Measurements from ENCODE around the gene ARHGEF16.

The ARHGEF16 gene

GRCh38 chr1:3442901-3443300 lies 11.6 kb upstream of the ARHGEF16 start:
- ATAC-seq (ENCODE audit: low read depth) = no peak

GRCh38 chr1:3443807-3444206 lies 10.7 kb upstream of the ARHGEF16 start:
- no peaks in the 10 kb centered on the region for H3K36me3 ChIP-seq (ENCODE audit: low read depth)
- no peak for TF ChIP-seq CTCF (IDR thresholded peaks at IDR 0.05; ENCODE audit: poor library complexity, severe bottlenecking)
- peaks cover 18% of the 10 kb centered on the region for H3K27me3 ChIP-seq (ENCODE audit: insufficient read depth, poor library complexity, severe bottlenecking)
- no peak for ATAC-seq (ENCODE audit: low read depth)
- DNase-seq (ENCODE audit: low spot score) = no peak
- no peaks in the 10 kb centered on the region for H3K4me1 ChIP-seq (ENCODE audit: insufficient read depth, poor library complexity, severe bottlenecking)
- no peak overlapping the region for H3K4me3 ChIP-seq (ENCODE audit: severe bottlenecking)
- H3K27ac ChIP-seq (ENCODE audit: poor library complexity, severe bottlenecking) = no peak overlapping the region
- H3K9me3 ChIP-seq (ENCODE audit: severe bottlenecking) = no peaks in the 10 kb centered on the region

More at GRCh38 chr1:3442901-3443300, 11.6 kb upstream of the ARHGEF16 start:
- no peak for DNase-seq (ENCODE audit: low spot score)
- no peak for TF ChIP-seq CTCF (IDR thresholded peaks at IDR 0.05; ENCODE audit: poor library complexity, severe bottlenecking)
- peaks cover 18% of the 10 kb centered on the region for H3K27me3 ChIP-seq (ENCODE audit: insufficient read depth, poor library complexity, severe bottlenecking)
- H3K4me1 ChIP-seq (ENCODE audit: insufficient read depth, poor library complexity, severe bottlenecking) = no peaks in the 10 kb centered on the region
- H3K27ac ChIP-seq (ENCODE audit: poor library complexity, severe bottlenecking) = no peak overlapping the region
- no peaks in the 10 kb centered on the region for H3K36me3 ChIP-seq (ENCODE audit: low read depth)
- H3K4me3 ChIP-seq (ENCODE audit: severe bottlenecking) = no peak overlapping the region
- no peaks in the 10 kb centered on the region for H3K9me3 ChIP-seq (ENCODE audit: severe bottlenecking)

GRCh38 chr1:3444298-3444697 lies 10.2 kb upstream of the ARHGEF16 start:
- TF ChIP-seq CTCF (IDR thresholded peaks at IDR 0.05; ENCODE audit: poor library complexity, severe bottlenecking) = no peak
- no peak for DNase-seq (ENCODE audit: low spot score)
- Histone ChIP-seq H3K4me3 (ENCODE audit: severe bottlenecking) (no peak overlapping the region), H3K9me3 (ENCODE audit: severe bottlenecking) (no peaks in the 10 kb centered on the region), H3K4me1 (ENCODE audit: insufficient read depth, poor library complexity, severe bottlenecking) (no peaks in the 10 kb centered on the region), H3K27ac (ENCODE audit: poor library complexity, severe bottlenecking) (no peak overlapping the region), H3K36me3 (ENCODE audit: low read depth) (no peaks in the 10 kb centered on the region), H3K27me3 (ENCODE audit: insufficient read depth, poor library complexity, severe bottlenecking) (peaks cover 18% of the 10 kb centered on the region)
- no peak for ATAC-seq (ENCODE audit: low read depth)

- no peak overlapping the region for H3K4me3 ChIP-seq (ENCODE audit: severe bottlenecking)
- H3K27ac ChIP-seq (ENCODE audit: poor library complexity, severe bottlenecking) = no peak overlapping the region
- ATAC-seq (ENCODE audit: low read depth) (no peak), DNase-seq (ENCODE audit: low spot score) (no peak)
- H3K9me3 ChIP-seq (ENCODE audit: severe bottlenecking) = no peaks in the 10 kb centered on the region
- peaks cover 18% of the 10 kb centered on the region for H3K27me3 ChIP-seq (ENCODE audit: insufficient read depth, poor library complexity, severe bottlenecking)
- TF ChIP-seq CTCF (IDR thresholded peaks at IDR 0.05; ENCODE audit: poor library complexity, severe bottlenecking) = no peak
- no peaks in the 10 kb centered on the region for H3K36me3 ChIP-seq (ENCODE audit: low read depth)
- no peaks in the 10 kb centered on the region for H3K4me1 ChIP-seq (ENCODE audit: insufficient read depth, poor library complexity, severe bottlenecking)
Measured at GRCh38 chr1:3444736-3445135, 9.7 kb upstream of the ARHGEF16 start.

- Histone ChIP-seq H3K4me1 (ENCODE audit: insufficient read depth, poor library complexity, severe bottlenecking) (peaks cover 8% of the 10 kb centered on the region), H3K4me3 (ENCODE audit: severe bottlenecking) (no peak overlapping the region), H3K27ac (ENCODE audit: poor library complexity, severe bottlenecking) (no peak overlapping the region), H3K36me3 (ENCODE audit: low read depth) (no peaks in the 10 kb centered on the region), H3K9me3 (ENCODE audit: severe bottlenecking) (no peaks in the 10 kb centered on the region), H3K27me3 (ENCODE audit: insufficient read depth, poor library complexity, severe bottlenecking) (no peaks in the 10 kb centered on the region)
- no peak for ATAC-seq (ENCODE audit: low read depth)
- TF ChIP-seq CTCF (IDR thresholded peaks at IDR 0.05; ENCODE audit: poor library complexity, severe bottlenecking) = no peak
- DNase-seq (ENCODE audit: low spot score) = no peak
Measured at GRCh38 chr1:3450202-3450863, 4.1 kb upstream of the ARHGEF16 start.
